ENCODE measurements around the gene LHFPL5. TPM values are rescaled to one million over a fixed set of nuclear protein-coding genes. Genes with fewer than 3 reads are reported as not detected.

LHFPL5 gene
- total and polyA plus RNA-seq, 2 of the 13 experiments (the other 11 are each of a cell fraction or from before 2014, with no cell fraction given): 0.03 TPM; not detected in 1

GRCh38 chr6:35776364-35777215 is 28.6 kb upstream of the LHFPL5 start, which contains the start of gene CLPSL2 (continued):
- TF ChIP-seq ZNF407 (CRISPR knock-in tag; IDR thresholded peaks at IDR 0.05; ENCODE audit: not compliant biosample characterization) (no peak), EP300 (IDR thresholded peaks at IDR 0.05; ENCODE audit: low read depth in 2 of 2, low read length in 2 of 2) (no peak), EP300 (CRISPR knock-in tag; IDR thresholded peaks at IDR 0.05; ENCODE audit: borderline replicate concordance) (no peak), ZNF446 (CRISPR knock-in tag; IDR thresholded peaks at IDR 0.05) (no peak), ZNF672 (CRISPR knock-in tag; IDR thresholded peaks at IDR 0.05) (no peak), MYNN (CRISPR knock-in tag; IDR thresholded peaks at IDR 0.05; ENCODE audit: low read depth) (no peak), SATB2 (CRISPR knock-in tag; IDR thresholded peaks at IDR 0.05) (no peak), ZBTB26 (CRISPR knock-in tag; IDR thresholded peaks at IDR 0.05; ENCODE audit: borderline replicate concordance) (no peak), ZNF224 (CRISPR knock-in tag; IDR thresholded peaks at IDR 0.05) (no peak), KLF13 (CRISPR knock-in tag; IDR thresholded peaks at IDR 0.05) (no peak), RFXAP (CRISPR knock-in tag; IDR thresholded peaks at IDR 0.05; ENCODE audit: borderline replicate concordance) (no peak), ZFP37 (CRISPR knock-in tag; IDR thresholded peaks at IDR 0.05; ENCODE audit: borderline replicate concordance) (no peak), ADNP (CRISPR knock-in tag; IDR thresholded peaks at IDR 0.05) (no peak)
- TF ChIP-seq, protein P1, sequence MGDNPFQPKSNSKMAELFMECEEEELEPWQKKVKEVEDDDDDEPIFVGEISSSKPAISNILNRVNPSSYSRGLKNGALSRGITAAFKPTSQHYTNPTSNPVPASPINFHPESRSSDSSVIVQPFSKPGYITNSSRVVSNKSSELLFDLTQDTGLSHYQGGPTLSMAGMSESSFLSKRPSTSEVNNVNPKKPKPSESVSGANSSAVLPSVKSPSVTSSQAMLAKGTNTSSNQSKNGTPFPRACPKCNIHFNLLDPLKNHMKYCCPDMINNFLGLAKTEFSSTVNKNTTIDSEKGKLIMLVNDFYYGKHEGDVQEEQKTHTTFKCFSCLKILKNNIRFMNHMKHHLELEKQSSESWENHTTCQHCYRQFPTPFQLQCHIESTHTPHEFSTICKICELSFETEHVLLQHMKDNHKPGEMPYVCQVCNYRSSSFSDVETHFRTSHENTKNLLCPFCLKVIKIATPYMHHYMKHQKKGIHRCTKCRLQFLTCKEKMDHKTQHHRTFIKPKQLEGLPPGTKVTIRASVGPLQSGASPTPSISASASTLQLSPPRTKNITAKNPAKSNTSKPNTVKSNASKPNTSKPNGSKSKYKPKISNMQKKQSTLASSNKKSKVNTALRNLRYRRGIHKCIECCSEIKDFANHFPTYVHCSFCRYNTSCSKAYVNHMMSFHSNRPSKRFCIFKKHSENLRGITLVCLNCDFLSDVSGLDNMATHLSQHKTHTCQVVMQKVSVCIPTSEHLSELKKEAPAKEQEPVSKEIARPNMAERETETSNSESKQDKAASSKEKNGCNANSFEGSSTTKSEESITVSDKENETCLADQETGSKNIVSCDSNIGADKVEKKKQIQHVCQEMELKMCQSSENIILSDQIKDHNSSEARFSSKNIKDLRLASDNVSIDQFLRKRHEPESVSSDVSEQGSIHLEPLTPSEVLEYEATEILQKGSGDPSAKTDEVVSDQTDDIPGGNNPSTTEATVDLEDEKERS (CRISPR knock-in tag; IDR thresholded peaks at IDR 0.05): no peak
- TF ChIP-seq, protein P2, sequence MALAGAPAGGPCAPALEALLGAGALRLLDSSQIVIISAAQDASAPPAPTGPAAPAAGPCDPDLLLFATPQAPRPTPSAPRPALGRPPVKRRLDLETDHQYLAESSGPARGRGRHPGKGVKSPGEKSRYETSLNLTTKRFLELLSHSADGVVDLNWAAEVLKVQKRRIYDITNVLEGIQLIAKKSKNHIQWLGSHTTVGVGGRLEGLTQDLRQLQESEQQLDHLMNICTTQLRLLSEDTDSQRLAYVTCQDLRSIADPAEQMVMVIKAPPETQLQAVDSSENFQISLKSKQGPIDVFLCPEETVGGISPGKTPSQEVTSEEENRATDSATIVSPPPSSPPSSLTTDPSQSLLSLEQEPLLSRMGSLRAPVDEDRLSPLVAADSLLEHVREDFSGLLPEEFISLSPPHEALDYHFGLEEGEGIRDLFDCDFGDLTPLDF (CRISPR knock-in tag; IDR thresholded peaks at IDR 0.05): no peak
